BE2C (cell line): ENCODE results near the gene CYB561A3.

Experiments used
- DNase-seq: peaks from one replicate; pipeline ENCODE4 v3.0.0-alpha.2; 2020
- H3K27me3 ChIP-seq: fragments of 250-450 bp; sonication (Bioruptor Pico); 2 replicates; pipeline ENCODE4 v1.5.1; 2020; ENCODE audit warnings: mild to moderate bottlenecking
- H3K36me3 ChIP-seq: fragments of 250-450 bp; sonication (Bioruptor Pico); 2 replicates; pipeline ENCODE4 v1.5.1; 2020; ENCODE audit warnings: mild to moderate bottlenecking
- H3K4me1 ChIP-seq: fragments of 250-450 bp; sonication (Bioruptor Pico); 2 replicates; pipeline ENCODE4 v1.5.1; 2020
- H3K4me3 ChIP-seq: 2 replicates; pipeline ENCODE4 v1.5.1; 2011; ENCODE audit warnings: low read depth, low read length
- H3K9me3 ChIP-seq: fragments of 250-450 bp; sonication (Bioruptor Pico); 2 replicates; pipeline ENCODE4 v1.5.1; 2020
- CTCF ChIP-seq: IDR thresholded peaks from 2 replicates; pipeline ENCODE4 v1.5.1; 2012; ENCODE audit warnings: mild to moderate bottlenecking, low read depth, low read length

CYB561A3 gene

GRCh38 chr11:61349189-61349751 lies 12.4 kb downstream of the CYB561A3 start:
- no peak for DNase-seq
- TF ChIP-seq CTCF: no peak
- Histone ChIP-seq H3K4me1 (peaks cover 10% of the 10 kb centered on the region), H3K9me3 (no peaks in the 10 kb centered on the region), H3K4me3 (no peak overlapping the region), H3K27me3 (no peaks in the 10 kb centered on the region), H3K36me3 (peaks cover 3% of the 10 kb centered on the region; the same call in 1 of the 2 replicates)

DNA sequence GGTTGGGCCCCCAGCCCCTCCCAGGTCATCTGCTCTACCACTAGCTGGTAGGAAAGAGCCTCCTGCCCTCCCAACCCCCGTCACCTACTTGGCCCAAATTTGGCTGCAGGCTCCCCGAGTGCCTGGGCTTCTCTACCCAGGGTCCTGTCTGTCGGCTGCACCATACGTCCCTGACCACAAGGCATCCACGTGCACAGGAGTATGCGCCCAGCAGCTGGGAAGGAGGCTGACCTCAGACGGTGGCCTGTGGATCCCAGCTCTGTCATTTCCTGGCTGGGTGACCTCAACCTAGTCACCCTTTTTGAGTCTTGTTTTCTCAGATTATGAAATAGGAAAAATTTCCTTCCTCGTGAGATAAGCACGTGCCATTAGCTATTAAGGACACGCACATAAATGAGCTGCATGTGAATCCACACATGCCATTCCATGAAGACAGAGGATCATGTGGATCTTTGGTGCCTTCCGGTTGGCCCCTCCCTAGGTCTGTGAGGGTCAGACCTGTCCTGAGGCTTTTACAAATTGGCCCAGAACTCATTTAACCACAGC lies 13.7 kb downstream of the CYB561A3 start:
- Histone ChIP-seq H3K36me3 (0 out of 2 replicates have a peak, but pooled peaks cover 3% of the 10 kb centered on the region), H3K9me3 (no peaks in the 10 kb centered on the region), H3K4me1 (peaks cover 10% of the 10 kb centered on the region), H3K27me3 (no peaks in the 10 kb centered on the region), H3K4me3 (no peak overlapping the region)
- no peak for DNase-seq
- TF ChIP-seq CTCF: no peak

DNA sequence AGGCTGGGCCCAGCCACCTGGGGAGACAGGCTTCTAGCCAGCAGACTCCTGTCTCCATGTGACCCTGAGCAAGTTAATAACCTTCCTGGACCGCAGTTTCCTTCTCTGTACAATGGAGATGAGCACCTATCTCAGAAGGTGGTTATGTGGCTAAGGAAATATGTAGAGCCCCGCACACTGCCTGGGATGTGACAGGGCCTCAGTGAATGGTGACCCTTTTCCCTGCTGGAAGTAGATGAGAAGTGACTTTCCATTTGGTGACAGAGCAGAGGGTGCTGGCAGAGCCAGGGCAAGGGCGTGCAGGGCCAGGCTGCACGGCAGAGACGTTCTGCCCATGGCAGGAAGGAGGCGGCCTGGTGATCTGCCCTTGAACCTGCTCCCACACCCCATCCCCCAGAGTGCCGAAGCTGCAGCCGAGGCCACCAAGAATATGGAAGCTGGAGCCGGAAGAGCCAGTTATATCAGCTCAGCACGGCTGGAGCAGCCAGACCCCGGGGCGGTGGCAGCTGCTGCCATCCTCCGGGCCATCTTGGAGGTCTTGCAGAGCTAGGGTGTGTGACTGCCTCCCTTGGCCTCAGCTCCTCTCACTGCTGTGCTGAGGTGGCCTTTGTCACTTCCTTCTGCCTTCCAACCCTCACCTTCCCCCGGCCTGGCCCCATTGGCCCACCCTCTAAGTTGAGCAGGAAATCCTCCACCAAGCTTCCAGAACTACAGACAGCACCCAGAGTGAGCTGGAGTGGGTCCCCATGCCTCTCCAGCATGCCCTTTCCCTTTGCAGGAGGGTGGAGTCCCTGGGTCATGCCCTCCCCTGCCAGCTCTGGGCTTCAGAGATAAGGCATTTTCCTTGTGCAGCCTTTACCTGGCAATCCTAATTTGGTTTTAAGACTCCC lies 15.5 kb downstream of the CYB561A3 start:
- H3K9me3 ChIP-seq: no peaks in the 10 kb centered on the region

DNA sequence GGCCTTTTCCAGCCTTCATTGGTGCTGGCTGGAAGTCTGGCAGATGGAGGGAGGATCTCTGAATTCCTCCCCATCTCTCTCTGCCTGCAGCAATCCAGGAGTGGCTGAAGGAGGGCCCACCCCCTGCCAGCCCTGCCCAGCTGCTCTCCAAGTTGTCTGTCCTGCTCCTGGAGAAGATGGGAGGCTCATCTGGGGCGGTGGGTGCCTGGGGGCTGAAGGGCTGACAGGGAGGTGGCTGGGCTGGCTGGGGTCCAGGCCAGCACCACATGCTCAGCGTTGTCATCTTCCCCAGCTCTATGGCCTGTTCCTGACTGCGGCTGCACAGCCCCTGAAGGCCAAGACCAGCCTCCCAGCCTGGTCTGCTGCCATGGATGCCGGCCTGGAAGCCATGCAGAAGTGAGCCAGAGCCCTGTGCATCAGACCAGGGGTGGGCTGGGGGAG lies 16.5 kb downstream of the CYB561A3 start:
- peak; percentile 82 for DNase-seq
- TF ChIP-seq CTCF: no peak
- no peaks in the 10 kb centered on the region for H3K36me3 ChIP-seq

More for the DNA sequence above, 15.5 kb downstream of the CYB561A3 start:
- Histone ChIP-seq H3K27me3 (no peaks in the 10 kb centered on the region), H3K4me1 (peaks cover 10% of the 10 kb centered on the region), H3K36me3 (no peaks in the 10 kb centered on the region), H3K4me3 (no peak overlapping the region)
- TF ChIP-seq CTCF: no peak
- no peak for DNase-seq

DNA sequence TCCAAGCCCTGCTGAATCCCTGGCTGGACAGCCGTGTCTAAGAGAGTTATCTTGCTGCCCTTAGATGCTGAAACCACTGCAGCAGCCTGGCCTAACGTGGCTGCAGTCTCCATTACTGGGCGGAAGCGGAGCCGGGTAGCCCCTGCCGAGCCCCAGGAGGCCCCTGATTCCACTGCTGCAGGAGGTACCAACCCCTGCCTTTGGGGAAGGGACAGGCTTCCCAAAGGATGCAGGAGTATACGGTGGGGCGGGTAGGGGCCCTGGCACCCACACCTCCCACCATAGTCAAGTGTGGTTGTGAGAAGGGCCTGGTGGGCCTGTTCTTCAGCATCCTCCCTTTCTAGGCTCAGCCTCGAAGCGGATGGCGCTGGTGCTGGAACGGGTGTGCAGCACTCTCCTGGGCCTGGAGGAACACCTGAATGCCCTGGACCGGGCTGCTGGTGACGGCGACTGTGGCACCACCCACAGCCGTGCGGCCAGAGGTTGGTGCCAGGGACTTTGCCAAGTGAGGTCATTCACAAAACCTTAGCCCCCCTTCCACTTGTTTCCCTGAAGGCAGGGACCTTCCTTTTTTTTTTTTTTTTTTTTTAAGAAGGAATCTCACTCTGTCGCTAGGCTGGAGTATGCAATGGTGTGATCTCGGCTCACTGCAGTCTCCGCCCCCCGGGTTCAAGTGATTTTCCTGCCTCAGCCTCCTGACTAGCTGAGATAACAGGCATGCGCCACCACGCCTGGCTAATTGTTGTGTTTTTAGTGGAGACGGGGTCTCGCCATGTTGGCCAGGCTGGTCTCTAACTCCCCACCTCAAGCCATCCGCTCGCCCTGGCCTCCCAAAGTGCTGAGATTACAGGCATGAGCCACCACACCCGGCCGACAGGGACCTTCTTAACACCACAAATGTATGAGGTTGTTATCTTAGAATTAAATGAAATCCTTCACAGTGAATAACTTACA lies 17.6 kb downstream of the CYB561A3 start:
- Histone ChIP-seq H3K36me3 (no peaks in the 10 kb centered on the region), H3K4me1 (peaks cover 10% of the 10 kb centered on the region)

More for the DNA sequence above, 16.5 kb downstream of the CYB561A3 start:
- peaks cover 10% of the 10 kb centered on the region for H3K4me1 ChIP-seq
- no peaks in the 10 kb centered on the region for H3K27me3 ChIP-seq
- H3K9me3 ChIP-seq: no peaks in the 10 kb centered on the region
- H3K4me3 ChIP-seq: no peak overlapping the region

More for the DNA sequence above, 17.6 kb downstream of the CYB561A3 start:
- no peak for DNase-seq
- no peak for TF ChIP-seq CTCF
- Histone ChIP-seq H3K4me3 (no peak overlapping the region), H3K27me3 (no peaks in the 10 kb centered on the region), H3K9me3 (no peaks in the 10 kb centered on the region)
